Cerebellar cortex (tissue), 1 donor: ENCODE results near the gene PAIP2B.
A peak's percentile ranks its signal among the peaks of the same experiment; 100 is the strongest.
"Not testable (repeated sequence)": the region's sequence is repeated elsewhere in the genome, so short reads cannot be mapped to it uniquely, and the experiment has no call there.

Experiments used
- DNase-seq: peaks from one replicate; pipeline ENCODE4 v3.0.0-alpha.2; 2015; ENCODE audit warnings: low spot score

Gene PAIP2B

GRCh38 chr2:71226965-71227560, at the start of gene PAIP2B:
Gene PAIP2B (minus strand): TSS chr2:71227103. CDS start chr2:71202589, 24,514 bp downstream.
- peak; percentile 100 for DNase-seq

GRCh38 chr2:71275939-71276310, 49.0 kb upstream of the PAIP2B start:
- DNase-seq, result no peak

- no peak for DNase-seq
These were observed 42.7 kb upstream of the PAIP2B start for GRCh38 chr2:71269511-71270090.

GRCh38 chr2:71263386-71263785, 36.5 kb upstream of the PAIP2B start:
- no peak for DNase-seq

- DNase-seq, result no peak
These were observed 34.6 kb upstream of the PAIP2B start for GRCh38 chr2:71261534-71261933.

- no peak for DNase-seq
These were observed 29.5 kb upstream of the PAIP2B start for GRCh38 chr2:71256421-71256820.

- DNase-seq, result no peak
These were observed 27.9 kb upstream of the PAIP2B start for GRCh38 chr2:71254776-71255175.

GRCh38 chr2:71254078-71254477, 27.2 kb upstream of the PAIP2B start:
- no peak for DNase-seq

GRCh38 chr2:71253476-71253875, 26.6 kb upstream of the PAIP2B start:
- no peak for DNase-seq

GRCh38 chr2:71252862-71253261, 26.0 kb upstream of the PAIP2B start:
- no peak for DNase-seq

- DNase-seq, result no peak
These were observed 24.0 kb upstream of the PAIP2B start for GRCh38 chr2:71250935-71251334.

- DNase-seq, result no peak
These were observed 17.4 kb upstream of the PAIP2B start for GRCh38 chr2:71244302-71244660.

- peak; percentile 85 for DNase-seq
These were observed 16.9 kb upstream of the PAIP2B start for GRCh38 chr2:71243634-71244301.

GRCh38 chr2:71240794-71241193, 13.9 kb upstream of the PAIP2B start:
- DNase-seq, result no peak

GRCh38 chr2:71238089-71238488, 11.2 kb upstream of the PAIP2B start:
- no peak for DNase-seq

GRCh38 chr2:71235930-71236587, 9.2 kb upstream of the PAIP2B start:
- no peak for DNase-seq

- not testable (repeated sequence) for DNase-seq
These were observed 6.2 kb upstream of the PAIP2B start for GRCh38 chr2:71233072-71233471.

- peak; percentile 44 for DNase-seq
These were observed 573 bp downstream of the PAIP2B start for GRCh38 chr2:71226096-71226964.

GRCh38 chr2:71224935-71225334, 2.0 kb downstream of the PAIP2B start:
- DNase-seq, result peak; percentile 19

GRCh38 chr2:71224457-71224856, 2.4 kb downstream of the PAIP2B start:
- DNase-seq, result peak; percentile 81

GRCh38 chr2:71223767-71224333, 3.1 kb downstream of the PAIP2B start:
- peak; percentile 95 for DNase-seq

GRCh38 chr2:71220743-71221142, 6.2 kb downstream of the PAIP2B start:
- DNase-seq, result peak; percentile 11
